Activated CD4-positive, alpha-beta T cell treated with anti-CD3 and anti-CD28 coated beads, Interleukin-2, amount 10 ng/mL, durations not matched to agents 24 days and 14 days (primary cell): ENCODE data around the gene SPTLC3. TPM values are rescaled to one million over a fixed set of nuclear protein-coding genes. Genes with fewer than 3 reads are reported as not detected.

ENCODE experiments used
- DNase-seq: peaks from one replicate; pipeline ENCODE4 v3.0.0; 2022
- H3K27ac Mint-ChIP-seq: one replicate; pipeline ENCODE4 v1.8.0; 2022; ENCODE audit warnings: mild to moderate bottlenecking, mixed read lengths
- H3K27me3 Mint-ChIP-seq: one replicate; pipeline ENCODE4 v1.8.0; 2022; ENCODE audit warnings: mixed read lengths
- H3K36me3 Mint-ChIP-seq: one replicate; pipeline ENCODE4 v1.8.0; 2022; ENCODE audit warnings: low read depth, mild to moderate bottlenecking, mixed read lengths
- H3K4me1 Mint-ChIP-seq: one replicate; pipeline ENCODE4 v1.8.0; 2021; ENCODE audit warnings: mixed read lengths
- H3K4me3 Mint-ChIP-seq: one replicate; pipeline ENCODE4 v1.8.0; 2022; ENCODE audit warnings: mild to moderate bottlenecking, moderate library complexity, mixed read lengths
- H3K9me3 Mint-ChIP-seq: one replicate; pipeline ENCODE4 v1.8.0; 2021; ENCODE audit warnings: mixed read lengths
- intact Hi-C: fragments of 100-400 bp; cut with micrococcal nuclease; formaldehyde crosslinking; loops from one replicate; pipeline ENCODE4 v1.15.1; 2023
- total RNA-seq: library from RNA; stranded (reverse); gene quantifications from 2 replicates; pipeline ENCODE4 v1.2.3, GENCODE V29; 2022

SPTLC3 gene
- total RNA-seq, 1 donor from 2014 or later: 0.26 TPM

DNA sequence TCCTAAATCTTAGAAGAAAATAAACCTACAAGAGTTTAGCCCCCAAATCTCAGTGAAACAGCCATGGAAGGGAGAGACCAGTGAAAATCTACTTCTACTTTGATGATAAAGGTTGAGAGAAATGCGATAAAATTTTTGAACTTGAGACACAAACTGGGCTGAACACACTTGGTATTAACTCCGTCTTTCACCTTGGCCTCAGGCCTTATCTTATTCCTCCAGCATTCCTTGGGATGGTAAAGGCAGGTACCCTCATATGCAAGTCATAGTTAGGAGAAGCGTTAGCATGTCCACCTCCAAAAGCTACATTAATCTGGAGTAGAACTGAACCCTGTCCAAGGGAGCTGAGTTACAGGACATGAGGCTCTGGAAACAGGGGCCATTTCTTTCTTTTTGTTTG lies 1.2 kb upstream of the SPTLC3 start:
- H3K36me3 Mint-ChIP-seq: no peaks in the 10 kb centered on the region
- H3K9me3 Mint-ChIP-seq: no peaks in the 10 kb centered on the region
- H3K4me3 Mint-ChIP-seq: no peak overlapping the region
- no peak for DNase-seq
- peaks cover 9% of the 10 kb centered on the region for H3K27me3 Mint-ChIP-seq
- H3K27ac Mint-ChIP-seq: no peak overlapping the region
- peaks cover 26% of the 10 kb centered on the region for H3K4me1 Mint-ChIP-seq
- intact Hi-C loops: no loop called here

DNA sequence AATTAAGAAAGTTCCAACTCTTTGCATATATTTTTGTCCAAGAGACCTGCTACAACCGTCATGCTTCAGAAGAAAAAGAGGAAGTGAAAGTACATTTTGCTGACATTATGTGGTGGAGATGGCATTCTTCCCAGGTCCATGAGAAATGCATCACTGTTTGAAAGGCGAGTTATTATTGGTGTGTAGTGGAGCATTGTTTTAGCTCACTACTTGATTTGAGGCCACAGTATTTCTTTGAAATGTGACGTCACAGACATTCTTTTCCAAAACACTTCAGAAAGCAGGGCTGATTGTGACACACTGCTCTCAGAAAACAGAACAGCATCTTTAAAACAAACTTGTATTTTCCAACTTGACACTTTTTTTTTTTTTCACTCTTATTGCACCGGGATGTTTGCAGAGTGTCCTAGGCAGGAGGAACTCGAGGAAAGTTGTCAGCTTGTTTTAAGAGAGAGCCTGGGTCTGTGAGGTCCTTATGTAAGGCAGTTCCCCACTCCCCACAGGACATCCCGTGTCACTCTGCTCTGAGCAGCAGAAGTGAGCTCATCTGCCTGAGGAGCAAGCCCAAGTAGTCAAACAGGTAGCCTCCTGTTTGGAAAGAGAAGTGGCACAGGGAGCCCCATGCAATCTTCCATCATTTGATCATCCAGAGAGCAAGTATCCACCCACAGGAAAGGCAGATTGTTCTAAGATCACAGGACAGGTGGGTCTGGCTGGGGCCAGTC lies 1.1 kb downstream of the SPTLC3 start:
- H3K27ac Mint-ChIP-seq: peak overlapping the region; percentile 46
- H3K27me3 Mint-ChIP-seq: peaks cover 6% of the 10 kb centered on the region
- no peaks in the 10 kb centered on the region for H3K9me3 Mint-ChIP-seq
- no peaks in the 10 kb centered on the region for H3K36me3 Mint-ChIP-seq
- peak; percentile 67 for DNase-seq
- peaks cover 30% of the 10 kb centered on the region for H3K4me1 Mint-ChIP-seq
- H3K4me3 Mint-ChIP-seq: peak overlapping the region; percentile 65
- intact Hi-C loops: no loop called here

DNA sequence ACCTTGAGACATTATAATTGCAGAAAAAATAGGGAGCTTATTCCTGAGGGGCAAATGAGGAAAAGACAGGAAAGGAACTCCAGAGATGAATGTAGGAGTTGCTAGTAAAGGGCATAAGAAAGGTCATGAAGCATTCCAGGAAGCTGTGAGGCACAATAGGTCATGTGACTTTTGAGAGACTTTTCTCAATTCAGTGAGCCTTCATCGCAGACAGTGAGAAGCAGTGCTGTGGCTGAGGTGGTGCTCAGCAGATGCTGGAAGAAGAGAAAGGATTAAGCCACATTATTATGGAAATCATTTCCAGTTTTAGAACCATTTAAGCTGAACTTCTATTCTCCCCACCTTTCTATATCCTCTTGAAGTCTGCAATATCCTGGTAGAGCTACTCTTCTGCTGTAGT lies 4.1 kb downstream of the SPTLC3 start:
- DNase-seq: no peak
- H3K36me3 Mint-ChIP-seq: no peaks in the 10 kb centered on the region
- H3K27me3 Mint-ChIP-seq: peaks cover 2% of the 10 kb centered on the region
- H3K4me1 Mint-ChIP-seq: peaks cover 30% of the 10 kb centered on the region
- no peak overlapping the region for H3K4me3 Mint-ChIP-seq
- H3K9me3 Mint-ChIP-seq: no peaks in the 10 kb centered on the region
- no peak overlapping the region for H3K27ac Mint-ChIP-seq
- intact Hi-C loops: no loop called here

DNA sequence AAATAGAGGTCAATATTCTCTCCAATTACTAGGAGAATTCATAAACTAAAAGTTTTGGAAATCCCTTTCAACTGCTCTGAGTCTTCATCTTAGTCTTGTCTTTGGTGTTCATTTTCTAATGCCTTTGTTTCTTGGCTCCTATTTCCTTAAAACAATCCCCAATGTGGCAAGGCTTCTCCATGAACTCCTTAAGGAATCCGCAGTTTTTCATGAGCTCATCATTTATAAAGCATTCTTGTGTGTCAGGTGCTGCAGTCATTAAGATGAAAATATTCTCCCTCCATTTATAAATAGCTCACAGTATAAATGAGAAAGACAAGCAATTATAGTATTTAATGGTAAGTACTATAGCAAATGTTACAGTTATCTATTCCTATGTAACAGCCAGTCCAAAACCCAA lies 4.6 kb downstream of the SPTLC3 start:
- no peaks in the 10 kb centered on the region for H3K9me3 Mint-ChIP-seq
- H3K4me1 Mint-ChIP-seq: peaks cover 26% of the 10 kb centered on the region
- H3K27me3 Mint-ChIP-seq: no peaks in the 10 kb centered on the region
- intact Hi-C loops: no loop called here
- no peak for DNase-seq
- H3K4me3 Mint-ChIP-seq: no peak overlapping the region
- H3K36me3 Mint-ChIP-seq: no peaks in the 10 kb centered on the region
- H3K27ac Mint-ChIP-seq: no peak overlapping the region

DNA sequence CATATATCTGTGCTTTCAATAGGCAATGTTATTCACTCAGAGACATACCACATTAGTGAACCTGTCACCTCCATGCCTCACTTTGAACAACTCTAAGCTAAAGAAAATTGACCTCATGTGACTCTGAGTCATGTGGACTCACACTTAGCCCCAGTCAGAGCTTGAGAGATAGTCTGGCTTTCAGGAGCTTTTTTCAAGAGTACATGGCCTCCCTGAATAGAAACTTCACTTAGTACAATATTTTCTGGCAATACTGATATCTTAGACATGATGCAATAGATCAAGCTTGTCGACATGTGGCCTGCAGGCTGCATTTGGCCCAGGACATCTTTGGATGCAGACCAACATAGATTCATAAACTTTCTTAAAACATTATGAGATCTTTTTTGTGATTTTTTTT lies 8.5 kb downstream of the SPTLC3 start:
- Mint-ChIP-seq H3K27ac (no peak overlapping the region), H3K36me3 (no peaks in the 10 kb centered on the region), H3K27me3 (no peaks in the 10 kb centered on the region), H3K9me3 (peaks cover 10% of the 10 kb centered on the region), H3K4me3 (no peak overlapping the region), H3K4me1 (peaks cover 5% of the 10 kb centered on the region)
- intact Hi-C loops: no loop called here
- no peak for DNase-seq

DNA sequence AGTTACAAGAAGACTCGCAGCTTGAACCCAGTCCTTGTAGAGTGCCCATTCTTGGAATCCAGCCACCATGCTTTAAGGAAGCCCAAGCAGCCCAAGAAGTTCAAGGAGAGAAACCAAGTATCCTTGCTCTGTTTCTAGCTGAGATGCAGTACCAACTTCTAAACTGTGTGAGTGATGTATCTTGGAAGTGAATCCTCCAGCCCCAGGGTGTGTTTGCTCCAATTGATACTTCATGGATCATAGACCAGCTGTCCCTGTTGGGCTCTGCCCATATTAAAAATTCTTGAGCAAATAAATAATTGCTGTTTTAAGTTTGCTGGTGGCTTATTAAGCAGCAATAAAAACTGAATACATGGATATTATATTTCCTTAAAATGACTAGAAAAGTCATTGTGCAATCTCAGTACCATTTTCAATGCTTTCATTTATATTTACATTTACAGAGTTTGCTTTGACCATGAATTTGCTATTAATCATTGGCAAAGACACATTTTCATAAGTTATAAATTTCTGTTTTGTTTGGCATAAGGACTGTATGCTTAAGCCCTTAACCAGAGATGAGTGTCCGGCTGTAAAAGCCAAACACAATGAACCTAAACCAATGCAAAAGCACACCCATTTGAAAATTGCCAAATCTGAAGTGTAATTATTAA lies 9.2 kb downstream of the SPTLC3 start:
- H3K36me3 Mint-ChIP-seq: no peaks in the 10 kb centered on the region
- no peak overlapping the region for H3K27ac Mint-ChIP-seq
- intact Hi-C loops: no loop called here
- H3K4me1 Mint-ChIP-seq: peaks cover 5% of the 10 kb centered on the region
- H3K27me3 Mint-ChIP-seq: no peaks in the 10 kb centered on the region
- no peak overlapping the region for H3K4me3 Mint-ChIP-seq
- DNase-seq: no peak
- H3K9me3 Mint-ChIP-seq: peaks cover 12% of the 10 kb centered on the region

DNA sequence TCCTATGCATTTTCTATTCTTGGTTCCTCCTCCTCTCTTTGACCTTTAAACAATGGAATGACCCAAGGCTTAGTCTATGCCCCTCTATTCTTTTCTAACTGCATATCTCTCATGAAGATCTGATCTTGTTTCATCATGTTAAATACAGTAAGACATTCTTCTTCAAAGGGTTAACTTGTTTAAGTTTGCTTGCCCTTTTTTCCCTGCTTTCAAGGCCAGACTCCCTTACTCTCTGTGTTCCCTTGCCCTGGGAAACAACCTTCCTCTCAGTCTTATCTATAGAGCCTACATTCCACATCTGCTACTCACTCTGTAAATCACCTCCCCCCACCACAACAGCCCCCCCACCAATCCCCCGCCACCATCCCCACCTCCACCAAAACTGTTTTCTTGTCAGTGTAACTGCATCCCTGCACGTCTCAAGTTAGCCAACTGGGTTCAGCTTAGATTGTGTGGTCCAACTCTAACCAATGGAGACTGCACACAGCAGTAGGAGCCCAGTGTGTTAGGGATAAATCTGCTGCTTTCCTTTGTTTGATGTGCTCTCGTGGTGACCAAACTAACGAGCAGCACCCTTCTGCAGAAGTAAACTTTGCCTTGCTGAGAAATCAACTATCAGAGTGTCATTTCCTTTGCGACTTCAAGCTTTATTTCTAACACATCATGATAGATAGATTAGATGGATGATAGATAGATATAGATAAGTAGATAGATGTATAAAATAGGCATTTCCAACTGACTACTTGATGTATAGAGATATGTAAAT lies 12.6 kb downstream of the SPTLC3 start:
- H3K36me3 Mint-ChIP-seq: no peaks in the 10 kb centered on the region

DNA sequence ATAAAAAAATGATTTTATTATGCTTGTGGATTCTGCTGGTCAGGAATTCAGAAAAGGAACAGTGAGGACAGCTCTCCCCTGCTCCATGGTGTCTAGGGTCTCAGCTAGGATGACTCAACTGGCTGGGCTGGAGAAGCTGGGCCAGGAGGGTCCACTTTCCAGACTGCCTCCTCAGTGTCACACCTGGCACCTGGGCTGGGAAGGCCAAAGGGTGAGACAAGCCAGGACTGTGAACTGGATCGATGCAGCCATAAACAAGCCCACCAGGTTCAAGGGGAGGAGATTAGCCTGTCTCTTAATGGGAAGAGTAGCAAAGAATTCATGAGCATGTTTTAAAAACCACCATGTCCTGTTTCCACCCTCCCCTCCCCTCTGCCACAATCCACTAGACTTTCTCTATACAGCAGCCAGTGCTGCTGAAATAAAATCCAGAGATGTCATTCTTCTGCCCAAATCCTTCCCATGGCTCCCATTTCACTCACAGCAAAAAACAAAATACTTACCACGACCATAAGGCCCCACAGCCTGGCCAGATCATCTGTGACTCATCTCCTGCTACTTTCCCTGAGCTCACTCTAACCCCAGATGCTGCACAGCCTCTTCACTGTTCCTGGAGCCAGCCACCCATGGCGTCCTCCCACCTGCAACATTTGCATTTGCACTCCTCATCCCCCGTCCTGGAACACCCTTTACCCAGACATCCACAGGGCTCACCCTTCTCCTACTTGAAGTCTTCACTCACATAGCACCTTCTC lies 13.8 kb downstream of the SPTLC3 start:
- Mint-ChIP-seq H3K27me3 (no peaks in the 10 kb centered on the region), H3K4me3 (no peak overlapping the region), H3K27ac (no peak overlapping the region), H3K4me1 (peaks cover 3% of the 10 kb centered on the region), H3K9me3 (peaks cover 15% of the 10 kb centered on the region), H3K36me3 (no peaks in the 10 kb centered on the region)
- intact Hi-C loops: no loop called here
- no peak for DNase-seq

More for the DNA sequence above, 12.6 kb downstream of the SPTLC3 start:
- no peak overlapping the region for H3K27ac Mint-ChIP-seq
- no peak for DNase-seq
- H3K27me3 Mint-ChIP-seq: no peaks in the 10 kb centered on the region
- intact Hi-C loops: no loop called here
- no peak overlapping the region for H3K4me3 Mint-ChIP-seq
- H3K9me3 Mint-ChIP-seq: peaks cover 15% of the 10 kb centered on the region
- H3K4me1 Mint-ChIP-seq: peaks cover 3% of the 10 kb centered on the region

DNA sequence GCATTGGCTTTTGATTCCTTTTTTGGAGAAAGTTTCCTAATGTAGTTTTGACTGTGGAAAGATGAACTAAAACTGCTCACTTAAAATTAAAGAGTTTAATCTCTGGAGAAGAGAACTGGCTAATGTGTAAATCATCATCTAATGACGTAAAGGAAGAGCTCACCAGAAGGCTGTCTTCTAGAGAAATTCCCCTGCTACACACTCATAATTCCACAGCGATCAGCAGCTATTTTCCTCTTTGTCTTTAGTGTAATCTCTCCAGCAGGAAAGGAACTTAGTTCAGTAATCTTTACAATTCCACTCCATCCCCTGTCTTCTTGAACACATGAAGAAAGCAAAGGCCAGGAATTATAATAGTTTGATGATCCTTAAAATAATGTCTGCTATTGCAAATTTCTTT lies 15.8 kb downstream of the SPTLC3 start:
- Mint-ChIP-seq H3K36me3 (no peaks in the 10 kb centered on the region), H3K27ac (no peak overlapping the region), H3K27me3 (no peaks in the 10 kb centered on the region), H3K4me1 (peaks cover 3% of the 10 kb centered on the region), H3K9me3 (peaks cover 15% of the 10 kb centered on the region), H3K4me3 (no peak overlapping the region)
- DNase-seq: no peak
- intact Hi-C loops: no loop called here

DNA sequence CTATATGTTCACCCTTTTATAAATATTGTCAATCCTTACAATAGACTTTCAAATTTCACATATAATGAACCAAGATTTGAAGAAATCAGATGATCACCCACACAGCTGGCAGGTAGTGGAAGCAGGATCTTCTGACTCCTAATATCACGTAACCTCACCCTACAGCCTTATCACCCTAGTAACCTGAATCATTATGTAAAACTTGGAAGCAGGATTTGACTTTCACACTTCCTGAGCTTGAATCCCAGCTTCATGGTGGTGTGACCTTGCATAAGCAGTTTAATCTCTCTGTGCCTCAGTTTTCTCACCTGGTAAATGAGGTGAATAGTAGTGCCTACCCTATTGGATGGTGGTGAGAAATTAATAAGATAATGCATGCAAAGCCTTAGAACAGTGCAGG lies 16.4 kb downstream of the SPTLC3 start:
- Mint-ChIP-seq H3K4me1 (peaks cover 3% of the 10 kb centered on the region), H3K4me3 (no peak overlapping the region), H3K9me3 (peaks cover 15% of the 10 kb centered on the region), H3K27me3 (no peaks in the 10 kb centered on the region), H3K27ac (no peak overlapping the region), H3K36me3 (no peaks in the 10 kb centered on the region)
- DNase-seq: no peak
- intact Hi-C loops: no loop called here

DNA sequence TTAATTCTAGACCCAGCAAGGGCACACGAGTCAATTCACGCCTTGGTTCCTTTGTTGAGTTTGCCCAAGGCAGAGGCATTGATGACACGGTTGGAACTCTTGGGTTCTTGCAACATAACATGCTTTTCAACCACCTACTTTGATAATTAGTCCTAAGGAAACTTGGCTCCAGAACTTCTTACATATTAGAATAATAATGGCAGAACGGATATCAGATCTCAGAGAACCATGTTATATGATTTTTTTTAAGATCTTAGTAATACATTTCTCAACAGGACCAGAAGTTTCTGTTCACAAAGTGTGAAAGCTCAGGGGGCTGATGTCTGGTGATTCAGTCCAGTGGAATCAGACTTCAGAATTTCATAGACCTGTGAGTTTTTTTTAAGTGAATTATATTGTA lies 19.2 kb downstream of the SPTLC3 start:
- Mint-ChIP-seq H3K9me3 (peaks cover 5% of the 10 kb centered on the region), H3K27me3 (no peaks in the 10 kb centered on the region), H3K4me3 (no peak overlapping the region), H3K36me3 (no peaks in the 10 kb centered on the region), H3K4me1 (no peaks in the 10 kb centered on the region), H3K27ac (no peak overlapping the region)
- no peak for DNase-seq
- intact Hi-C loops: no loop called here

DNA sequence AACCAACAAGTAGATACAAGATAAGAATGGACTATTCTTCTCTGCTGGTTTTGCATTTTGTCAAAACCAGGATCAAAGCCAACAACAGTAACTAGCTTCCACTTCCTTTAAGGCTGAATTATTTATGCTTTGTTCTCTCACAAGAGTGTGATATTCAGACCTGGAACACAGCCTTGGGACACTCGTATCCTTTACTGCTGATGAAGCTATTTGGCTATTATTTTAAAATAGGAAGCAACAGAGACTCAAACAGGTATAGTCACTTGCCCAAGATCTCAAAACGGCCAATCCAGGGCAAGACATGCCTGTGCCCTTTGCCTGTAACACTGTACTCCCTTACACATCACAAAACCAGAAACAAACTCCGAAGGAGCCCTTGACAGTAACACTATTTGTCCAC lies 19.9 kb downstream of the SPTLC3 start:
- Mint-ChIP-seq H3K27ac (no peak overlapping the region), H3K9me3 (peaks cover 3% of the 10 kb centered on the region), H3K4me3 (no peak overlapping the region), H3K36me3 (no peaks in the 10 kb centered on the region), H3K4me1 (no peaks in the 10 kb centered on the region), H3K27me3 (no peaks in the 10 kb centered on the region)
- intact Hi-C loops: no loop called here
- DNase-seq: no peak

DNA sequence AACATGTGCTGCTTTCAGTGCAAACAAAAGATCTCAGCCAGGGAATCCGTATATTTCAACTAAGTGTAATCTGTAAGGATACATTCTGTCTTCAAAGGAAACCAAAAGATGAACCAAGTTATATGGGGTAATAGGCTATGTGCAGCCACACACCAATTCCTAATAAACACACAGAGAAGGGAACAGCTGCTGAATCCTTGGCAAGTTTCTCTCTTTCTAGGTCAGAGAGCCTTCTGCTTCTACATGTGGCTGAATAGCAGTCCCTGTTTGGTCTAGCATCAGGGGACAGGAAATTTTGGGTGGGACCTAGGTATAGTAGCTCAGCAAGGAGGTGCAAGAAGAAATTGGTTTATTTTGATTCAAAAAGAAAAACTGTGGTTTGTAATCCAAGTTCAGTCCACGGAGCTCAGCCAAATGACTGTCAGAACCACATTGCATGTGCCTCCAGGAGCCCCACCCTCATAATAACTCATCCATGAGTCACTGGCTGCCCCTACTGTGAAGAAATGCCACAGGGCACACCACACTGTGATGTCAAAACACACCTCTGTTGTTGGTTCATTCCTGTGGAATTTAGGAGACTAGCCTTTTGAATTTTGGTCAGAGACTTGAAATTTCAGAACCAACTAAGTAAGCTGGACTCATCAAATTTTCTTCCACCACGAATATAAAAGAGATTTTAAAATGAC lies 21.1 kb downstream of the SPTLC3 start:
- Mint-ChIP-seq H3K9me3 (peaks cover 3% of the 10 kb centered on the region), H3K36me3 (no peaks in the 10 kb centered on the region), H3K4me1 (no peaks in the 10 kb centered on the region), H3K27me3 (no peaks in the 10 kb centered on the region), H3K27ac (no peak overlapping the region), H3K4me3 (no peak overlapping the region)
- intact Hi-C loops: no loop called here
- no peak for DNase-seq
